ENCODE results near the gene FMNL2. TPM values are rescaled to one million over a fixed set of nuclear protein-coding genes. Genes with fewer than 3 reads are reported as not detected.

FMNL2 gene
- polyA plus RNA-seq, 1 donor from 2014 or later, result 86.5 TPM

- H3K9me2 ChIP-seq (ENCODE audit: insufficient read depth, low read length), result no peaks in the 10 kb centered on the region
- no peaks in the 10 kb centered on the region for H3F3A ChIP-seq (ENCODE audit: insufficient read depth, low read length, poor library complexity, severe bottlenecking)
- H2AFZ ChIP-seq (ENCODE audit: low read depth, low read length), result no peak overlapping the region
- H3K36me3 ChIP-seq (ENCODE audit: insufficient read depth, low read length), result no peaks in the 10 kb centered on the region
- no peaks in the 10 kb centered on the region for H3K9me3 ChIP-seq (ENCODE audit: low read length)
- H3K79me2 ChIP-seq (replicated peaks; ENCODE audit: insufficient read depth, low read length), result no peaks in the 10 kb centered on the region
- no peak overlapping the region for H3K27ac ChIP-seq (ENCODE audit: low read length)
- H3K27me3 ChIP-seq (ENCODE audit: insufficient read depth, low read depth, low read length), result no peaks in the 10 kb centered on the region
- H3K9ac ChIP-seq (ENCODE audit: low read length), result no peak overlapping the region
- no peaks in the 10 kb centered on the region for H4K20me1 ChIP-seq (ENCODE audit: insufficient read depth)
- no peak for TF ChIP-seq RAD21 (conservative IDR thresholded peaks at IDR 0.05)
- no peak for TF ChIP-seq POLR2AphosphoS5 (IDR thresholded peaks at IDR 0.05)
- no peak for TF ChIP-seq EZH2 (IDR thresholded peaks at IDR 0.05; ENCODE audit: borderline replicate concordance, insufficient read depth, low read length, poor library complexity, severe bottlenecking)
- no peak for TF ChIP-seq CTCF (IDR thresholded peaks at IDR 0.05; ENCODE audit: poor library complexity, severe bottlenecking)
- TF ChIP-seq TAF1 (IDR thresholded peaks at IDR 0.05; ENCODE audit: low read depth), result no peak
- no peak for TF ChIP-seq MXI1 (conservative IDR thresholded peaks at IDR 0.05; ENCODE audit: poor library complexity, severe bottlenecking)
- TF ChIP-seq REST (IDR thresholded peaks at IDR 0.05; ENCODE audit: borderline replicate concordance), result no peak
- no peak for TF ChIP-seq EP300 (conservative IDR thresholded peaks at IDR 0.05; ENCODE audit: poor library complexity, severe bottlenecking)
- no peak for TF ChIP-seq SMC3 (conservative IDR thresholded peaks at IDR 0.05; ENCODE audit: poor library complexity)
- no peak overlapping the region for H3K4me2 ChIP-seq (ENCODE audit: low read length)
- no peak overlapping the region for H3K4me3 ChIP-seq (ENCODE audit: low read length)
Observed at GRCh38 chr2:152304836-152305235, 30.1 kb upstream of the FMNL2 start.

- no peaks in the 10 kb centered on the region for H3K79me2 ChIP-seq (replicated peaks; ENCODE audit: insufficient read depth, low read length)
- H3K9me2 ChIP-seq (ENCODE audit: insufficient read depth, low read length), result no peaks in the 10 kb centered on the region
- no peaks in the 10 kb centered on the region for H3K9me3 ChIP-seq (ENCODE audit: low read length)
- H3K27me3 ChIP-seq (ENCODE audit: insufficient read depth, low read depth, low read length), result no peaks in the 10 kb centered on the region
- H3K36me3 ChIP-seq (ENCODE audit: insufficient read depth, low read length), result no peaks in the 10 kb centered on the region
- no peak overlapping the region for H3K27ac ChIP-seq (ENCODE audit: low read length)
- no peak overlapping the region for H2AFZ ChIP-seq (ENCODE audit: low read depth, low read length)
- no peak overlapping the region for H3K4me3 ChIP-seq (ENCODE audit: low read length)
- H3K9ac ChIP-seq (ENCODE audit: low read length), result no peak overlapping the region
- TF ChIP-seq REST (IDR thresholded peaks at IDR 0.05; ENCODE audit: borderline replicate concordance) (no peak), TAF1 (IDR thresholded peaks at IDR 0.05; ENCODE audit: low read depth) (no peak), MXI1 (conservative IDR thresholded peaks at IDR 0.05; ENCODE audit: poor library complexity, severe bottlenecking) (no peak), EP300 (conservative IDR thresholded peaks at IDR 0.05; ENCODE audit: poor library complexity, severe bottlenecking) (no peak), RAD21 (conservative IDR thresholded peaks at IDR 0.05) (no peak), SMC3 (conservative IDR thresholded peaks at IDR 0.05; ENCODE audit: poor library complexity) (no peak), POLR2AphosphoS5 (IDR thresholded peaks at IDR 0.05) (no peak), EZH2 (IDR thresholded peaks at IDR 0.05; ENCODE audit: borderline replicate concordance, insufficient read depth, low read length, poor library complexity, severe bottlenecking) (no peak), CTCF (IDR thresholded peaks at IDR 0.05; ENCODE audit: poor library complexity, severe bottlenecking) (no peak)
- no peaks in the 10 kb centered on the region for H4K20me1 ChIP-seq (ENCODE audit: insufficient read depth)
- no peak overlapping the region for H3K4me2 ChIP-seq (ENCODE audit: low read length)
- H3F3A ChIP-seq (ENCODE audit: insufficient read depth, low read length, poor library complexity, severe bottlenecking), result no peaks in the 10 kb centered on the region
Observed at GRCh38 chr2:152307863-152308262, 27.1 kb upstream of the FMNL2 start.
